Measurements from ENCODE around the gene GGCT. TPM values are rescaled to one million over a fixed set of nuclear protein-coding genes. Genes with fewer than 3 reads are reported as not detected.
"Not testable (repeated sequence)": the region's sequence is repeated elsewhere in the genome, so short reads cannot be mapped to it uniquely, and the experiment has no call there.

GGCT gene
- total RNA-seq, 4 donors from 2014 or later = 4.9 to 35.9 (median 21.3) TPM

GRCh38 chr7:30533886-30534285 lies 29.3 kb upstream of the GGCT start:
- no peak for DNase-seq
- intact Hi-C loops (cut with DNase I; ENCODE audit: low total_unique reads) = no loop called here

GRCh38 chr7:30531286-30531685 lies 26.7 kb upstream of the GGCT start:
- intact Hi-C loops (cut with DNase I; ENCODE audit: low total_unique reads) = no loop called here
- Histone ChIP-seq H3K27ac (no peak overlapping the region), H3K27me3 (no peaks in the 10 kb centered on the region), H3K9me3 (no peaks in the 10 kb centered on the region), H3K4me3 (no peak overlapping the region), H3K36me3 (no peaks in the 10 kb centered on the region), H3K4me1 (no peaks in the 10 kb centered on the region)
- TF ChIP-seq POLR2A (IDR thresholded peaks at IDR 0.05) (no peak), CTCF (IDR thresholded peaks at IDR 0.05) (no peak)
- no peak for DNase-seq

More at GRCh38 chr7:30533886-30534285, 29.3 kb upstream of the GGCT start:
- Histone ChIP-seq H3K27me3 (no peaks in the 10 kb centered on the region), H3K9me3 (no peaks in the 10 kb centered on the region), H3K27ac (no peak overlapping the region), H3K36me3 (no peaks in the 10 kb centered on the region), H3K4me3 (no peak overlapping the region), H3K4me1 (no peaks in the 10 kb centered on the region)
- TF ChIP-seq CTCF (IDR thresholded peaks at IDR 0.05) (no peak), POLR2A (IDR thresholded peaks at IDR 0.05) (no peak)

GRCh38 chr7:30530373-30530772 lies 25.7 kb upstream of the GGCT start:
- Histone ChIP-seq H3K9me3 (no peaks in the 10 kb centered on the region), H3K36me3 (no peaks in the 10 kb centered on the region), H3K27me3 (no peaks in the 10 kb centered on the region), H3K27ac (no peak overlapping the region), H3K4me3 (no peak overlapping the region), H3K4me1 (no peaks in the 10 kb centered on the region)
- DNase-seq = no peak
- TF ChIP-seq CTCF (IDR thresholded peaks at IDR 0.05) = no peak
- TF ChIP-seq POLR2A (IDR thresholded peaks at IDR 0.05) = no peak
- intact Hi-C loops (cut with DNase I; ENCODE audit: low total_unique reads) = no loop called here

- intact Hi-C loops (cut with DNase I; ENCODE audit: low total_unique reads) = no loop called here
- no peaks in the 10 kb centered on the region for H3K9me3 ChIP-seq
- H3K4me3 ChIP-seq = no peak overlapping the region
- H3K27ac ChIP-seq = no peak overlapping the region
- DNase-seq = no peak
- H3K36me3 ChIP-seq = no peaks in the 10 kb centered on the region
- no peaks in the 10 kb centered on the region for H3K4me1 ChIP-seq
- no peaks in the 10 kb centered on the region for H3K27me3 ChIP-seq
- TF ChIP-seq POLR2A (IDR thresholded peaks at IDR 0.05) (no peak), CTCF (IDR thresholded peaks at IDR 0.05) (no peak)
Observed at GRCh38 chr7:30528779-30529178, 24.1 kb upstream of the GGCT start.

GRCh38 chr7:30527297-30527696 lies 22.7 kb upstream of the GGCT start:
- H3K9me3 ChIP-seq; H3K27me3 ChIP-seq; intact Hi-C loops (cut with DNase I; ENCODE audit: low total_unique reads); H3K36me3 ChIP-seq; H3K4me3 ChIP-seq; H3K27ac ChIP-seq; H3K4me1 ChIP-seq; DNase-seq: not testable (repeated sequence)

GRCh38 chr7:30526163-30526562 lies 21.5 kb upstream of the GGCT start:
- Histone ChIP-seq H3K27ac (no peak overlapping the region), H3K4me3 (no peak overlapping the region), H3K4me1 (no peaks in the 10 kb centered on the region), H3K36me3 (no peaks in the 10 kb centered on the region), H3K27me3 (no peaks in the 10 kb centered on the region), H3K9me3 (no peaks in the 10 kb centered on the region)
- DNase-seq = no peak
- TF ChIP-seq CTCF (IDR thresholded peaks at IDR 0.05) (no peak), POLR2A (IDR thresholded peaks at IDR 0.05) (no peak)
- intact Hi-C loops (cut with DNase I; ENCODE audit: low total_unique reads) = no loop called here
